Measurements from ENCODE around the gene PAWR.

PAWR gene

DNA sequence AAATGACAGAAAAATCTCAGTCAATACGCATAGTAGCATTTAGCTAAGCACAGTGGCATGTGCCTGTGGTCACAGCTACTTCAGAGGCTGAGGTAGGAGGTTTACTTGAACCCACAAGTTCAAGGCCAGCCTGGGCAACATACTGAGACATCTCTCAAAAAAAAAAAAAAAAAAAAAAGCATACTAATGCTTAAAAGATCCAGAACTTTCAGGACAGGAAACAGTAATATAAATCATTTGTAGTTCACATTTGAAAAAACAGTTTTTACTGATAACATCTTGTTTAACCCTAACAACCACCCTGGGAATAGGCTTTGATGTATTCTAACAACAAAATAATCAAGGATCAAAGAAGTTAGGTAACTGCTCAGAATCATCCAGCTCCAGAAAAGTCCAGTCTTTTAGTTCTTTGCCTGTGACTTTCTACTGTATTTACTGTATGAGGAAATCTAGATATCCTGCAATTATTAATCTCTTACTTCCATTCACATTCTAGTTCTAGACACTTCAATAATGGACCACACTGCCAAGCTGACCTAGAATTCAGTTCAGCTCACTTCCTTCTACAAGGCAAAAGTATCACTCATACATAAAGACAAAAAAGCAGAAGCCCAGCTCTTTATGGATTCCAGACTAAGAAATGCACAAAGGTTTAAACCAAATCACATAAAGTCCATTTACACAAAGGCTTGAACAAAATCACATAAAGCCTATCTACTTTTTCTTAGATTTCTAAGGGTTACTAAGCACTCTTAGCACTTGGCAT lies 28.5 kb downstream of the PAWR start:
- no peaks in the 10 kb centered on the region for H3K27me3 ChIP-seq (replicated peaks)
- no peaks in the 10 kb centered on the region for H3K36me3 ChIP-seq (replicated peaks)
- H3K27ac ChIP-seq: no peak overlapping the region
- peak; percentile 20 for DNase-seq
- in situ Hi-C loops (cut with HindIII; ENCODE audit: low pct_ligation_motif_present, low sequenced_read_pairs): no loop called here
- TF ChIP-seq, protein P1, sequence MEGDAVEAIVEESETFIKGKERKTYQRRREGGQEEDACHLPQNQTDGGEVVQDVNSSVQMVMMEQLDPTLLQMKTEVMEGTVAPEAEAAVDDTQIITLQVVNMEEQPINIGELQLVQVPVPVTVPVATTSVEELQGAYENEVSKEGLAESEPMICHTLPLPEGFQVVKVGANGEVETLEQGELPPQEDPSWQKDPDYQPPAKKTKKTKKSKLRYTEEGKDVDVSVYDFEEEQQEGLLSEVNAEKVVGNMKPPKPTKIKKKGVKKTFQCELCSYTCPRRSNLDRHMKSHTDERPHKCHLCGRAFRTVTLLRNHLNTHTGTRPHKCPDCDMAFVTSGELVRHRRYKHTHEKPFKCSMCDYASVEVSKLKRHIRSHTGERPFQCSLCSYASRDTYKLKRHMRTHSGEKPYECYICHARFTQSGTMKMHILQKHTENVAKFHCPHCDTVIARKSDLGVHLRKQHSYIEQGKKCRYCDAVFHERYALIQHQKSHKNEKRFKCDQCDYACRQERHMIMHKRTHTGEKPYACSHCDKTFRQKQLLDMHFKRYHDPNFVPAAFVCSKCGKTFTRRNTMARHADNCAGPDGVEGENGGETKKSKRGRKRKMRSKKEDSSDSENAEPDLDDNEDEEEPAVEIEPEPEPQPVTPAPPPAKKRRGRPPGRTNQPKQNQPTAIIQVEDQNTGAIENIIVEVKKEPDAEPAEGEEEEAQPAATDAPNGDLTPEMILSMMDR (IDR thresholded peaks at IDR 0.05; ENCODE audit: low read depth, low read length, missing control alignments): no peak
- H3K4me3 ChIP-seq (ENCODE audit: low read depth, low read length): no peak overlapping the region

DNA sequence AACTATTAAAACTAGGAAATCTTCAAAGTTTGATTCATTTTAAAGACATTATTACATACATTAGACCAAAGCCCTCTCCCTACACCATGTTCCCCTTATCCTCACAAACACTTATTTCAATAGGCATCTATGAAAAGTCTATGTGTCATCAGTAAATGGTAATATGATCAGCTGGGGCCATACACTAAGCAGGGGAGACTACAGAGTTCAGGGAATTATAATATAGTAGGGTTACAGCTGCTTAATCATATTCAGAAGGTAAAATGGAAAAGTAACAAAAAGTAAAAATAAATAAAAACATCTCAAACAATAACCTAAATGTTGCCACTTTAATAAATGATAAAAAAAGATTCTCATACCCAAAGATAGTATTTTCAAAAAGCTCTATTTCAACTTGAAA lies 29.1 kb downstream of the PAWR start:
- TF ChIP-seq, protein P1 (IDR thresholded peaks at IDR 0.05; ENCODE audit: low read depth, low read length, missing control alignments): no peak
- Histone ChIP-seq H3K27me3 (replicated peaks) (no peaks in the 10 kb centered on the region), H3K4me3 (ENCODE audit: low read depth, low read length) (no peak overlapping the region), H3K27ac (no peak overlapping the region), H3K36me3 (replicated peaks) (no peaks in the 10 kb centered on the region)
- in situ Hi-C loops (cut with HindIII; ENCODE audit: low pct_ligation_motif_present, low sequenced_read_pairs): no loop called here
- no peak for DNase-seq

DNA sequence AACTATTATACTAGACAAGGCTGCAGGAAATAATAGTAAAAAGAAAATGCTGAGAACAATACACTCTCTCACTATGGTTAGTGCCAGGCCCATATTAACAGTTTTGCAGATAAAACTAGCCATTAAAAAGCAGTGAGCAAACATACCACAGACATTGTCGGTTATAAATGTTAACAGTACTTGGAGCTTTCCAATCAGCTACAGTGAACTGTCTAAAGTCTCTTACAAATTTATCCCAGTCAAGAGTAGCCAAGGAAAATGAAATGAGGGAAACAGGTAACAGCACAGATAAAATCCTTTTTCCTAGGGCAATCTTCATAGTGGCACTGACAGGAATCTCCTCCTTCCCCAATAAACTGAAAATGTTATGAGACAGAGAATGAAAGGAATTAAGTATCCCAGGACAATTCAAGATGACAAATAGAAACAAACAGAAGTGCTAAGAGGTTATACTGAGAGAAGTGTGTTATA lies 30.8 kb downstream of the PAWR start:
- no peaks in the 10 kb centered on the region for H3K27me3 ChIP-seq (replicated peaks)
- no peak overlapping the region for H3K4me3 ChIP-seq (ENCODE audit: low read depth, low read length)
- H3K27ac ChIP-seq: no peak overlapping the region
- no peak for DNase-seq
- in situ Hi-C loops (cut with HindIII; ENCODE audit: low pct_ligation_motif_present, low sequenced_read_pairs): no loop called here
- H3K36me3 ChIP-seq (replicated peaks): no peaks in the 10 kb centered on the region
- TF ChIP-seq, protein P1 (IDR thresholded peaks at IDR 0.05; ENCODE audit: low read depth, low read length, missing control alignments): no peak

DNA sequence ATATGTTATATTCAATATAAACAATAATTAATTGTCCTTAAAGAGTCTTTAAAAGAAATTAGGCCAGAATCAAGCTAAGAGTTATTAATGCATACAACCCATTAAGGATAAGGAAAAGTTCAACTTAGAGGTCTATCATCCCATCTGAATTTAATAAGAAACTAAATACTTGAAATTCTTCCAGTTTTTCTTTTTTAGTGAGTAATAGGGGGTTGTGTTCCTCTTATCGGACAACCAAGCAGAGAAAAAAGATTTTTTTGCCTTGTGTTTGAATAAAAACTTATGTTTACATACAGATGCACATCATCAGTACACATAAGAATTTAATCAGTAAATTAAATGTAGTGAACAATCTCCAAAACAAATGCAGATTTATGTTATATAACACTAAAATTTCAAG lies 32.5 kb downstream of the PAWR start:
- in situ Hi-C loops (cut with HindIII; ENCODE audit: low pct_ligation_motif_present, low sequenced_read_pairs): no loop called here
- no peak for DNase-seq
- Histone ChIP-seq H3K27ac (no peak overlapping the region), H3K27me3 (replicated peaks) (no peaks in the 10 kb centered on the region), H3K4me3 (ENCODE audit: low read depth, low read length) (no peak overlapping the region), H3K36me3 (replicated peaks) (no peaks in the 10 kb centered on the region)
- TF ChIP-seq, protein P1 (IDR thresholded peaks at IDR 0.05; ENCODE audit: low read depth, low read length, missing control alignments): no peak

DNA sequence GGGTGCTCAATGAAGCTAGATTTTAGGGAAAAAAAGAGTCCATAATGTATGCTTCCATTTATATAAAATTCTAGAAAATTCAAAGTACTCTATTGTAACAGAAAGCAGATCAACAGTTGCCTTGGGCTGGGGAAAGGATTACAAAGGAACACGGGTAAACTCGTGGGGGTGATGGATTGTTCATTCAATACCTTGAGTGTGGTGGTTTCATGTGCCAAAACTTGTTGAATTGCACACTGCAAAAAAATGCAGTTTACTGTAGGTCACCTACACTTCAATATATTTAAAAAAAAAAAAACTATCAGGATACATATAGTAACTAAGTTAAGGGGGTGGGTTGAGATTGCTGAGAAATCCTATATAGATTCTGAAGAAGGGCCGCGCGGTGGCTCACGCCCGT lies 33.6 kb downstream of the PAWR start:
- TF ChIP-seq, protein P1 (IDR thresholded peaks at IDR 0.05; ENCODE audit: low read depth, low read length, missing control alignments): no peak
- H3K36me3 ChIP-seq (replicated peaks): no peaks in the 10 kb centered on the region

DNA sequence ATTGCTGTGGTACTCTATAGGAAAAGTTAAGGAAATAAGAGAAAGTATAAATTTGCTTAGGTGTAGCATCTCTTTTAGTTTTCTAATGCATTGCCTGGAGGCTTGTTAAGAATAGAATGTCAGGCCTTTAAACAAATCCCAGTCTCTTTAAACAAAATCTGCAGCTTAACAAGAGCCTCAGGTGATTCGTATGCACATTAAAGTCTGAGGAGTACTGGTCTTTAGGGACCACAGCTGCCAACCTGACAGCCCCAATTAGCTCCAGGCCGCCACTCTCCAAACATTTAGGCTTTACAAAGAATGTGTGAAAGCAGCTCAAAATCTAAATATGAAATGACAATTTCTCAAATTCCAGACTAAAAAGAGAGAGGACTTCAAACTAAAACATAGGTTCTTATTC lies 35.7 kb downstream of the PAWR start:
- in situ Hi-C loops (cut with HindIII; ENCODE audit: low pct_ligation_motif_present, low sequenced_read_pairs): no loop called here
- DNase-seq: no peak
- no peaks in the 10 kb centered on the region for H3K36me3 ChIP-seq (replicated peaks)
- TF ChIP-seq, protein P1 (IDR thresholded peaks at IDR 0.05; ENCODE audit: low read depth, low read length, missing control alignments): no peak
- no peak overlapping the region for H3K27ac ChIP-seq
- H3K27me3 ChIP-seq (replicated peaks): no peaks in the 10 kb centered on the region
- H3K4me3 ChIP-seq (ENCODE audit: low read depth, low read length): no peak overlapping the region

More for the DNA sequence above, 33.6 kb downstream of the PAWR start:
- in situ Hi-C loops (cut with HindIII; ENCODE audit: low pct_ligation_motif_present, low sequenced_read_pairs): no loop called here
- no peak for DNase-seq
- no peaks in the 10 kb centered on the region for H3K27me3 ChIP-seq (replicated peaks)
- H3K4me3 ChIP-seq (ENCODE audit: low read depth, low read length): no peak overlapping the region
- no peak overlapping the region for H3K27ac ChIP-seq
